Transverse colon (tissue), 3 donors: Measurements from ENCODE around the gene AGPS.

ENCODE experiments used
- POLR2A ChIP-seq: fragments of 450-650 bp; IDR thresholded peaks from one replicate; pipeline ENCODE4 v1.6.1; 2016; ENCODE audit warnings: antibody characterized with exemption, mild to moderate bottlenecking, moderate library complexity
- TF ChIP-seq, protein P1 (sequence below), 5 experiments: fragments of 200-600 bp in 3 of 5; fragments of 450-650 bp in 2 of 5; sonication (generic) in 3 of 5; IDR thresholded peaks; 1 replicate in 2 of 5; 2 replicates in 3 of 5; pipeline ENCODE4 v1.5.1; 2016 to 2017; ENCODE audit warnings: antibody characterized with exemption in 5 of 5, inconsistent platforms in 3 of 5, mild to moderate bottlenecking in 2 of 5, moderate library complexity in 1 of 5

DNA sequence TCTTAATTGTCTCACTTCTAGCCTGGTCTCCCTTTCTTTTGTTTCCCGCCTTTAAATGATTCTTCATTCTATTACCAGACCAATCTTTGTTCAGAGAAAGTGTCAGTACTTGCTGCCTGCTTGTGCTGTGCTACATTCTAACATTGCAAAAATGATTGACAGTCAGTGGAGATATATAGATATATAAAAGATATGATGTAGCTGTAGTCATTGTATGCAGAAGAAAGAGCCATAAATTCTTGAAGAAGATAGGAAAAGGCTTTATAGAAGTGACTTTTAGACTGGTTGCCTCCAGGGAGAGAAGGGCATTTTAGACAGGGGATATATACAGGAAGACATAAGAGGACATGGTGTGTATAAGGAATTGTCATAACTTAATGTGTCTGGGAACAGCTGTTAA is 13.6 kb downstream of the AGPS start:
- TF ChIP-seq, protein P1, sequence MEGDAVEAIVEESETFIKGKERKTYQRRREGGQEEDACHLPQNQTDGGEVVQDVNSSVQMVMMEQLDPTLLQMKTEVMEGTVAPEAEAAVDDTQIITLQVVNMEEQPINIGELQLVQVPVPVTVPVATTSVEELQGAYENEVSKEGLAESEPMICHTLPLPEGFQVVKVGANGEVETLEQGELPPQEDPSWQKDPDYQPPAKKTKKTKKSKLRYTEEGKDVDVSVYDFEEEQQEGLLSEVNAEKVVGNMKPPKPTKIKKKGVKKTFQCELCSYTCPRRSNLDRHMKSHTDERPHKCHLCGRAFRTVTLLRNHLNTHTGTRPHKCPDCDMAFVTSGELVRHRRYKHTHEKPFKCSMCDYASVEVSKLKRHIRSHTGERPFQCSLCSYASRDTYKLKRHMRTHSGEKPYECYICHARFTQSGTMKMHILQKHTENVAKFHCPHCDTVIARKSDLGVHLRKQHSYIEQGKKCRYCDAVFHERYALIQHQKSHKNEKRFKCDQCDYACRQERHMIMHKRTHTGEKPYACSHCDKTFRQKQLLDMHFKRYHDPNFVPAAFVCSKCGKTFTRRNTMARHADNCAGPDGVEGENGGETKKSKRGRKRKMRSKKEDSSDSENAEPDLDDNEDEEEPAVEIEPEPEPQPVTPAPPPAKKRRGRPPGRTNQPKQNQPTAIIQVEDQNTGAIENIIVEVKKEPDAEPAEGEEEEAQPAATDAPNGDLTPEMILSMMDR (IDR thresholded peaks at IDR 0.05): no peak
- TF ChIP-seq POLR2A: no peak
